HG03460 (cell line): Measurements from ENCODE around the gene ADCY3.

Source experiments
- ATAC-seq: cut with Tn5 transposase; IDR thresholded peaks from one replicate; pipeline ENCODE4 v1.9.1; 2021; ENCODE audit not compliant: unreplicated experiment

Gene ADCY3

DNA sequence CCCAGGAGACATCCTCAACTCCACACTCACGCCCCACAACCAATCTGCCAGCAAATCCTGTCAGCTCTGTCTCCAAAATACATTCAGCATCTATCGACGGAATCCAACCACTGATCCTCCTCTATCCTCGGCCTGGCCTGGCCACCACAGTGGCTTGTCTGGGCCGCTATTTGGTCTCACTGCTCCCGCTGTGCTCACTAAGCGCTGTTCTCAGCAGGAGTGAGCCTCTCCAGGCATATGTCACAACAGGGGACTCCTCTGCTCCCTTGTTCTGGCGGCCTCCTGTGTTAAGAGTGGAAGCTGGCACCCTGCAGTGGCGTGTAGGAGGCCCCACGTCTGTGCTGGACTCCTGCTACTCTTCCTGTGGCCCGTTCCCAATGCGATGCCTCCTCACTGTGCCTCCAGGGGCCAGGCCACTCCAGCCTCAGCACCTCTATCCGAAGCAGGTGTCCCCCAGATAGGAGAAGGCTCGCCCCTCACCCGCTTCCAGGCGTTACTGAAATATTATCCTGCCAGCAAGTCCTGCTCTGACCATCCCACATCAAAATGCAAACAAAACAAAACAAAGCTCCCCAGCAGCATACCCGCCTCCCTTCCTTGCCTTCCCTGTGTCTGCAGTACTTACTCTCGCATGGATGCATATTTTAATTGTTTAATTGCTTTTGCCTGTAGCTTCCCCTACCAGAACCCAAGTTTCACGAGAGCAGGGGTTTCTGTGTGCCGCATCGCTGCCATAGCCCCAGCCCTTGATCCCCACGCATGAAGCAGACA lies 86.9 kb downstream of the ADCY3 start:
- no peak for ATAC-seq

DNA sequence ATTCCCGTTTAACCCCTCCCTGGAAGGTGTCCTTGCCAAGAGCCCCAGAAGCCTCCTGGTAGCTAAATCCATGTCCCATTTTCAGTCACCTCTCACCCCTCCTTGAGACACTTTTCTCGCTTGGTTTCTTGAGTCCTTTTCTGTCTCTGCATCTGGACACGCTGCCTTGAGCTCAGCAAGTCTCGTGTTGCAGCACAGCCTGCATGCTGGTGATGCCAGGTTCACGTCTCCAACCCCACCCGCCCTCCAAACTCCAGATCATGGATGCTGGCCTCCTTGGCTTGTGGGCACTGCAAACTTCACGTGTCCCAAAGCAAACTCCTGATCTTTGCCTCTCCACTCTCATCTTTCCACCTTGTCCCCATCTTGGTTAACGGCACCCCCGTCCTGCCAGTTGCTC lies 87.5 kb downstream of the ADCY3 start:
- ATAC-seq = no peak

DNA sequence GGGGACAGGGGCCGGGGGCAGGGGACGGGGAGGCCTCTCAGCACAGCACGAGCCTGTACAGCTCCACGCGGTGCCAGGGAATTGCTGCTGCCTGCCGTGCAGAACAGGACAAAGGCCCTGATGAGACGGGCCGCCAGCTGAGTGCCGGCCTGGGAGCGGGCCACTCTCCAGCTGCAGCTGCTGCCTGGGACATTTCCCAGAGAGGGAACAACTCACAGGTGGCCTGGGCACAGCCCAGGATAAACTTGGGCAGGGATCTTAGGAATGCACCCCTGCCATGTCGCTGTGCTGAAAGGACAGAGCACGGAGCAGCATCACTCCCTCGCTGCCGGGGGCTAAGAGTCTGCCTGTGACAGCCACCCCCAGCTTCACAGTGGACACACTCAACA lies 88.0 kb downstream of the ADCY3 start:
- ATAC-seq = no peak

DNA sequence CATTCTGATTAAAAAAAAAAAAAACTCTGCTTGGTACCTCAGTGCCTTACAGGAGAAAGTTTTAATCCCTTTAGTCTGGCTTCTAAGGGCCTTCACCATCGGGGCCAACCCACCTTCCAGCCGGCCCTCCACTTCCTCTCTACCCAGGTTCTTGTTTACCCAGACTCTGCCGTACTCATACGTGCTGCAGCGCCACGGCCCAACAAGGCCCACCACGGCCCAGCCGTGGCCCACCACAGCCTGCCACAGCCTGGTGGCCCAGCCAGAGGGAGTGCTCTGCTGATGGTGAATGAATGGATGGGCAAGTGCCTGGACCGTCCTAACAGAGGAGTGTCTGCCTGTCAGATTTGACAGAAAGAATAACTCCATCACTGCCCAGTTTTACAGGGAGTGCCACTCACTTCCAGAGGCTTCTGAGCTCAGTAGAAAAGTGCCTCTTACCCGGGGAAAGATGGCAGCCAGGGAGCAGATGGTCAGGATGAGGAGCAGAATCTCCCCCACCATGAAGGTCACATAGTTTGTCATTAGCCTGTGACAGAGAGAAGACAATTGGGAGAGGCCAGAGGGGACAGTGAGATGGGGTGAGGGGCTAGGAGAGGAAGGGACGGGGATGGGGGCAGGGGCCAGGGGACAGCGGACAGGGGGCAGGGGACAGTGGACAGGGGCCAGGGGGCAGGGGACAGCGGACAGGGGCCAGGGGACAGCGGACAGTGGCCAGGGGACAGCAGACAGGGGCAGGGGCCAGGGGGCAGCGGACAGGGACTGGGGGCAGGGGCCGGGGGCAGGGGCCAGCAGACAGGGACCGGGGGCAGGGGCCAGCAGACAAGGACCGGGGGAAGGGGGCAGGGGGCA lies 88.6 kb downstream of the ADCY3 start:
- ATAC-seq = no peak

DNA sequence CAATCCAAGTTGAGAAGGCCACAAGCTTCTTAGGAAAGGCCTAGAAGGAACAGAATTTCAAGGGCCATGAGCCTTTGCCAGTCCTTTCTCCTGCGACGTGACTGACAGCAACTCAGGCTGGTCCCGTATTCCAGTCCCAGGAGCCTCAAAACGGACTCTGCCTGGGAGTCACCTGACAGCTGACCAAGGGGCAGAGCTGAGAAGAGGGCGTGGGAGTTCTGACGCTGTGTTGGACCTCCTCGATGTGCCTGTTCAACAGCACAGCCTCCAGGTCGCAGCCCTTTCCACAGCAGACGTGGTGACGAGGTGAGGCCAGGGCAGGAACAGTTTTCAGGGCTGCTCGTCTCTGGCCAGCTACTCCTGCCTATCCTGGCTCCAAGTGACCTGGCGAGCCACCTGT lies 89.3 kb downstream of the ADCY3 start:
- no peak for ATAC-seq

DNA sequence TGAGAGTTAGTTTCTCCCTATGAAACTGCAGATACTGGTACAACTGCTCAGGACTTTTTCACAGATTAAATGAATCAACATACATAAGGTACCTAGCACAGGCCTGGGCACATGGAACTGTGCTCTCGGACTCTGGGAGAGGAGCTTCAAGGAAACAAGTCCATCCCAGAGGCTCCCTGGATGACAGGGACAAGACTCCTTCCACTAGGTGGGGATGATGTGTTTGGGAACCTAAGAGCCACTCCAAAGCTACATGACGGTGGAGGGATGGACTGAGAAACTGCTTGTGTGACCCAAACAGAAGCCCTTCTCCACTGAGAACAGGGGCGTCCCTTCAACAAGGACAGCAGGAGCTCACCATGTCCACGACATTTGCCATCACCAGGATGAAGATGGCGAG lies 89.7 kb downstream of the ADCY3 start:
- no peak for ATAC-seq

DNA sequence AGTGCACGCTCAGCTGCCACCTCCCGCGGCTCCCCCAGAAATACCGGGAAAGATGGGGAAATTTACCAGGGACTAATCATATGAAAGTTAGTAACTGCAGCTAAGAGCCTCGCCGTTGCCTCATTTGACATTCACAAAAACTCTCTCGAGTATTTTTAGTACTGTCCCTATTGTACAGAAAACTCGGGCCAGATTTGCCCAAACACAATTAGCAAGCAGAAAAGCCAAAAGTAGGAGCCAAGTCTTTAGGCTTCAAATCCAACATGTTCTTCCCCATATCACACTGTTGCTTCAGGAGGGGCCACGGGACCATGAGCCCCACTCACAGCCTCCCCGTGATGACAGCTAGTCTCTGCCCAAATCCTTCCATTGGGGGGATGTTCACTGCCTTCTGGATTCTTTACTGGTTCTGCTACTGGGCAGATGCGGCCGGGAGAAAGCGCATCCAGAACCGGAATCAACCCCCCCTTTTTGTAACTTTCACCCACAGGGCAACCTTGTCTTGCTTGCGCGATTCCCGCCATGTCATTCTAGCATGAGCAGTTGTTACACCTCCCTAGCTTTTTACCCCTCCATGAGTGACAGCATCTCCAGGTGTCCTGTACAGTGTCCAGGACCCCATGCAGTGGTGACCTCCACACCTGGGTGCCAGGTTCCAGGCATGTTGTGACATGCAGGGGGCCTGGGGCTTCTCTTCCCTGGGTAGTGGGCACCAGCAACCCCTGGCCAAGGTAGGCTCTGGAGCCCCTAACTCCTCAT lies 91.6 kb downstream of the ADCY3 start:
- ATAC-seq = no peak

DNA sequence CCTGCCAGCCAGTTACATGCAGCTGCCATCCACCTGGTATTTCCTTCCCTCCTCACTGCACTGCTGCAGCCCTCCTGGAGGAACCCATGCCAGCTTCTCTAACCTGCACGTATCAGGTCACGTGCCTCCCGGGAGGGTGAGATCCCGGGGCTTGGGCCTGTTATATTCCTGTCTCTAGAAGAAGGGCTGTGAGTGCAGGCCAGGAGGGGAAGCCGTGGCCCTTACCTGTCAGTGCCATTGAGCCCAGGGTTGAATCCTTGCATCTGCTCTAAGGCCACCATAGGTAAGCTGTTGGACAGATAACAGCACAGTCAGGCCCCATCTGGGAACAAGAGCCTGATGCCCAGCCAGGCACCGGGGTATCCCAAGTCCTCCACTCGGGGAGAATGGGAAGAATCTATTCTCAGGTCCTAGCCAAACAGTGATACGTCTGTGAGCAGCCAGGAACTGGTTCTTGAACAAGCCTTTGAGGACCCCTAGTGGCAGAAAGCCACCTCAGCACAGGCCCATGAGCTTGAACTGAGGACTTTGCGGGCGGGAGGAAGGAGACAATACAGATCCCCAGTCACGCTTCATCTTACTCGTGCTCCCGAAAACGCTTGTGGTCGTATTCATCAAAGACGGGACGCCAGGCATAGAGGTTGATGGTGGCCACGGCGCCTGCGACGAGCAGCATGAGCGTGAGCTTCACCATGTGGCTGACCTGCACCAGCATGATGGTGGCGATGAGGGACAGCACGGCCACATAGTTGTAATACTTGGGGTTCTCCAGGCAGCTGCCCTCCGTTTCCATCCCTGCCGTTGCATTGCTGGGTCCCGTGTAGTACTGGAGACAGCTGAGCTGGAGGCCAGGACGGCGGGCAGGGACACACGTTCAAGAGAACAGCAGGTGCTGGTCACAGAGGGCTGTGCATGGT lies 92.5 kb downstream of the ADCY3 start:
- ATAC-seq = no peak

DNA sequence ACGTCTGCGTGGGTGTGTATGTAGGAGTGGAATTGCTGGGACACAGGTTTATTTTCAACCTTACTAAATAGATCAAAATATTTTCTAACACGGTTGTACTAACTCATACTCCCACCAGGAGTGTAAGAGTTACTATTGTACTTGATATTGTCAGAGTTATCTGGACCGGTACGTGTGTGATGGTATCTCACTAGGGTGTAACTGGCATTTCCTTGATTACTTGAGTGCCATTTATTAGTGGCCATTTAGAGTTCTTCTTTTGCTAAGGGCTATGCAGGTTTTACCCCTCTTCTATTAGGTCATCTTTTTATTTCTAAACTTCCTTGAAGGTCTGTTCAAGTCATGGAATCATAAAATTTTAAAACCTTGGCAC lies 93.3 kb downstream of the ADCY3 start:
- no peak for ATAC-seq

DNA sequence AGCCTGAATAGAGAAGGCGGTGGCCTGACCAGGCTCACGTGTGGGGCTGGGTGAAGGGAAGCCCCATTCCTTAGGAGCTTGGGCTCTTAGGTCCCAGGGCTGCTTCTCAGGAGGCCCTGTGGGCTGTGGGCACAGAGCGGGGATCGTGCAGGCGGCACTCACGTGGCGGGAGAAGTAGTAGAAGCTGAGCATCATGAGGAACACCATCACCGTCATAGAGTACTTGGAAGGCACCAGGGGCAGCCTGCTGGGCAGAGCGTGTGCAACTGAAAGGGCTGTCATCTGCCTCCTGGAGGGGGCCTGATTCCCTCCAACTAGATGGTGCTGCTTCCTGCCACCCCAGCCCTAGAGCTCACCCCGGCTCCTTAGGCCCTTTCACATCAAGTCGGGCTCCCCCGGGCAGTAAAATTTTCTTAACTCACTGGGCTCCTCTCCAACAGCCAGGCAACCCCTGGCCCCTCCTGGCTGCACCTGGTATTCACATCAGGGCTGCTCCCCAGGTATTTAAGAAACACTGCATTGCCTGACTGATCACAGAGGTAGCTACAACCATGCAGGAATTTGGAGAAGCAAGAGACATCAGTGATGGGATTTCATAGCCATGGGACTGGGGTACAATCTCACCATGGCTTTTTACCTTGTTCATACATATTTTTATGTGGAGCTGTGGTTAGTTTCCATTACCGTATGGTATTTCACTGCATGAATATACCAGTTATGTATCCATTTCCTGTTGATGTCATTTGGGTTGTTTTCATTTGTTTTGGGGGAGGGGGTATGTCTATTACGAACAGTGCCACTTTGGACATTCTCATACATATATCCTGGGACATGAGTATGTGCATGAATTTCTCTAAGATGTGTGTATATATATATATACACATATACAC lies 93.9 kb downstream of the ADCY3 start:
- no peak for ATAC-seq

DNA sequence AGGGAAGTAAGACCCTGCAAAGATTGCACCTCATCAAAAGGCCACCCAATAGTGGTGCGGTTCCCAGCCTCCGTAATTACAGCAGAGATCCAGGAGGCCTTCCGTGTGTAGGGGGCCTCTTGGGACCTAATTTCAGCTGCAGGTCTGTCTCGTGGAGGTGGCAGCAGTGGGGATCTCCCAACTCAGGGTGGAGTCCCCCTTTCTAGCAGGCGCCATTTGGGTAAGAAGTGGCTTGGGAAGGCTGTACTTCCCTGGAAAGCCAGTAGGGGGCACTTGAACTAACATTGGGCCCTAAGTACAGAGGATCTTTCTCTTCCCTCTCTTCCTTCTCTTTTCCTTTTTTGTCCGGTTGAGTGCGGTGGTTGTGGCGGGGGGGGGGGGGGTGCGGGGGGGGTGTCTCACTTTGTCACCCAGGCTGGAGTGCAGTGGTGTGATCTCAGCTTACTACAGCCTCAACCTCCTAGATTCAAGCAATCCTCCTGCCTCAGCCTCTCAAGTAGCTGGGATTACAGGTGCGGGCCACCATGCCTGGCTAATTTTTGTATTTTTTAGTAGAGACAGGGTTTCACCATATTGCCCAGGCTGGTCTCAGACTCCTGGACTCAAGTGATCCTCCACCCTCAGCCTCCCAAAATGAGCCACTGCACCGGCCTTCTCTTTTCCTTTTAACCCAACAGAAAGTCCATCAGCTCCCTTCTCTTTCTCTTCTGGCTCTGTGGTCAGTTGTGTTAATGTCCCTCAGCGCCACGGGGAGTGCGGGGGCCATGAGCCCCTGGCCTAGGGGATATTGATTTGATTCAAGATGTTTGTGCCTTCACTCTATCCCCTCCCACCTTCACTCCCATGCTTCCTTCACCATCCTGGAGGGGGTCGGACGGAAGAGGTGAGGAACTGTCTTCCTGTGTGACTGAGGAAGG lies 94.8 kb downstream of the ADCY3 start:
- no peak for ATAC-seq

DNA sequence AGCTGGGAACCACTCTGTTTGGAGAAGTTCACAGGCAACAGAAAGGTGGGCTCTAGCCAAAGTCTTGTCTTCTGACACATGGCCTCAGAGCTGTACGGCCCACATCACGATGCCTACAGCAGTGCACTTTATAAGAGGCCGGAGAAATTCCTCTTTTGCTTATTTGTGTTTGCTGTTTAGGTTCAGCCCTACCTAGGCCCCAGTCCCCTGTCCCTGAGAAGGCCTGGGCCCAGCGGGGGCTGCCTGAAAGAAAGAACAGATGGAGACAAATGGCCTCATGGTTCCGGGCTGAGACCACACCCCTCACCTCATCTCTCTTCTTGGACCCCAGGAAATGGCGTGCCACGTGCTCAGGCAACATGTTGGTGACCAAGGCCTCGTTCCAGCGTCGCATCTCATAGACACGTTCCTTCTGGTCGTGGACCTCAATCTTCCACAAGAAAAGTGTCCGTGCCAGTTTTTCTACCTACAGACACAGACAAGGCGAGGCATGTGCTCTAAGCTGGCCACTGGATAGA lies 95.9 kb downstream of the ADCY3 start:
- no peak for ATAC-seq

DNA sequence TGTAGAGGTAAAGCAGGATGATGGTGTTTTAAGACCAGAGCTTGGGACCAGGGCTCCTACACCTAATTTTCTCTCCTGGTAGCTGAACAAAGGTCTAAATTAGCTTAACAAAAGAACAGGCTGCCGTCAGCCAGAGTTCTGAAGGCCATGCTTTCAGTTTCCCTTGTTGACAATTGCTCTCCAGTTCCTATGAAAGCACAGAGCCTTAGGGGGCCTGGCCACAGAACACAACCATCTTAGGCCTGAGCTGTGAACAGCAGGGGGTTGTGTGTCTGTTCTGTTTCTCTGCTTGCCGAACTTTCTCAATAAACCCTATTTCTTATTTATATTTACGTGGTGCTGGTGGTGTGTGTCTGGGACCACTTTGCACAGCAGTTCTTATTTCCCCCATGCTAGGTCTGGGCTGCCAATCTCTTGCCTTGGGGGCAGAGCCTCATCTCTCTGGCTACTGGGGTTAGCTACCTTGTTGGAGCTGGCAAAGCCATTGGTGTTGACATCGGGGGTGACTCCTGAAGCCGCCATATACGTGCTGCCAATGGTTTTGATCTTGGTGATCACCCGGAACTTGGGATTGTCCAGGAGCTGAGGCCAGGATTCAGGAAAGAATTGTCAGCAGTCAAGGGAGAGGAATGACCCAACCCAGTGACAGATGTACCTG lies 97.9 kb downstream of the ADCY3 start:
- ATAC-seq = no peak

DNA sequence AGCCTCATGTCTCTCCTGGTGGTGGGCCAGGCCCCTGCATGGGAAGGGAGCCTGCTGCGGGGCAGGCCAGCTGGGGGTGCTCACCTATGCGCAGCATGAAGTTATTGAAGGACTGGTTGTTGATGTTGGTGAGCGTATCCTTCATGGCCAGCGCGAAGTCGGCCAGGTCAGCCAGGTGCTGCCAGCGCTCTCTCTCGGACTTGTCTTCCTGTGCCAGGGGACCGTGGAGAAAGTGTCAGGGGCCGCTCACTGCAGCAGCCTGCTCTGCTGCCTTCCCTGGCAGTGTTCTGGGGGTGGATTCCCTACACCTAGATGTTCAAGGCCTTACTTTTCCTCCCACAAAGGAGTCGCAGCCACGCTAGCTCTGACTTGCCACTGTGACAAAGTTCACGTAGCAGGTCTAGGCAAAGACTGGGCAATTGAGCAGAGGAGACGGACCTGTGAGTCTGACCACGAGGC lies 98.6 kb downstream of the ADCY3 start:
- no peak for ATAC-seq

DNA sequence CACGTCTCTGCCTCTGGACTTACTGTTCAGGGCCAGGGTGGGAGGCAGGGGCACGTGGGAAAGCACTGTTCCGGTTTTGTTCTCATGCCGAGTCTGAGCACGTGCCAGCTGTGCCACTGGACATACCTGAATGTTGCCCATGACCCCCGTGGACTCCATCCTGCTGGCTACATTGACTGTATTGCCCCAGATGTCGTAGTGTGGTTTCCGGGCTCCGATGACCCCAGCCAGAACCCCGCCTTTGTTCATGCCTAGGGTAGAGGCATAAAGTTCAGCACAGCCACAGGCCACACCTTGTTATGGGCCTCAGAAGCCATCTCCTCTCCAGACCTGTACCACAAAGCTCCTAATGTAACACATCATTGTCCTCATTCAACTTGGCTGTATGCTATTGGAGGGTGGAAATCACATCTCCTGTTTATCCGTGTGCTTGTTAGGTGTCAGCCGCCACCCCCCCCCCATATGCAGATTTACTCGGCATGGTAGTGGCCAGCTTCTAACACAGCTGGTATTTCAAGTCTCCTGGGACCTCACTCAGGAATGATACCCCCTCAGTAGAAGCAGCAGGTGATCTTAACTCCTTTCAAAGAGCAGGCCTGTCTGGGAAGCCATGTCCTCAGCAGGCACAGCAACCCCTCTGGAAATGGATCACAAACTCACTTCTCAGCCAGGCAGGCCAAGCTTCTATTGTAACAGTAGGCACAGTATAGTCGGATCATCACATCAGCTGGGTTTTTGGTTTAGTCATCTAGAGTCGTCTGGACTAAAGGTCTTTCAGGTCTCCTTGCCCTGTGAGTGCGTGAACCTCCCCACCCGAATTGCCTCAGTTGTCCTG lies 99.2 kb downstream of the ADCY3 start:
- no peak for ATAC-seq

DNA sequence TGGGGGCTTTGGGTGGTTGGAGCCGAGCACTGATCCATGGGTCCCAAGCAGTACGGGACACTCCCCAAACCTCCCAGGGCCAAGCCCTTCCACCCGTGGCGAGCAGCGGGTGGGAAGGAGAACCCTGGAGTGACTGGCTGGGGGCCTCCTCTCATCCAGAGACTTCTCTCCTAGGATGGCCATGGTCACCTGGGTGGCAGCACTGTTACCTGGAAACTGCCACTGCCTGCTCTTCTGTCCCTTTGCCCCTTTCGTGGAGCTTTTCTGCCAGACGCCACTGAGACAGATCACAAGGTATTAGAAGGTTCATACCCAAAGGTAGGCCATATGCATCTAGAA lies 99.9 kb downstream of the ADCY3 start:
- no peak for ATAC-seq
